Measurements from ENCODE around the gene ZFHX3. TPM values are rescaled to one million over a fixed set of nuclear protein-coding genes. Genes with fewer than 3 reads are reported as not detected.

Gene ZFHX3
- total RNA-seq, 1 donor from 2014 or later, result 3.9 TPM

DNA sequence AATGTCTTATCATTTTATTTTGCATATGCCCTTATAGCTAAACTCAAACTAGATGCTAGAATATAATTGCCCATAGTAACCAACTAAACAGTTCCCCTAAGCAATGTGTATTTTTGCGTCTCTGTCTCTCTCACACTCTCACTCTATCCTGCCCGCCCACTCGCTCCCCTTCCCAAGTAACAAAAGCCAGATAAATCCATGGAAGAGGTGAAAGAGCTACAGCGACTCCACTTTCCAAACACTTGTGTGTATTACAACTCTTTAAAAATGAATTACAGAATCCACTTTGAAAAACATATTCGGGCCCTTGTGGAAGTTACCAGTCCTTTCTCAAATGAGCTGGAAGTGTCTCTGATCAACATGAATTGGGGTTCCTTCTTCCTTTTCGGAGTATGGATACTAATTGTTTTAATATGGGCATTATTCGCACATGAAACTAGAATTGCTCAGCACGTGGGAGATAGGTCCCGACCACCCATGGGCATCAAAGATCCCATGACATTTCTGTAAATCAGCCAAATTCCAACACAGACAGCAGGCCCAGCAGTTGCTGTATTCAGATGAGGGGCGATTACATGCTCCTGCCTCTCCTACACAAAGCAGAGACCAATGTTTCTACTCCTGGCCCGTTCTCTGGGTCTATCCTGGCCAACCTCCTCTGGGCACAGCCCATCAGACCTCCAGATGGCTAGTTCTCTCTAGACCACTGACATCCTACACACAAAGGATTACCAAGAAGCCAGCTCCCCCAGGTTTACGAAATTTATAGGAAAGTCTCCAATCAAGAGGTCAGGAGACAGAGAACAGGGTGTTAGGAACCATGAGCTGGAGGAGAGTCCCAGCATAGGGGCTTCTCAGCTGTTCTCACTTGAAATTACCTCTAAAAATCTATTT, 121.5 kb downstream of the ZFHX3 start:
- ATAC-seq, result no peak

DNA sequence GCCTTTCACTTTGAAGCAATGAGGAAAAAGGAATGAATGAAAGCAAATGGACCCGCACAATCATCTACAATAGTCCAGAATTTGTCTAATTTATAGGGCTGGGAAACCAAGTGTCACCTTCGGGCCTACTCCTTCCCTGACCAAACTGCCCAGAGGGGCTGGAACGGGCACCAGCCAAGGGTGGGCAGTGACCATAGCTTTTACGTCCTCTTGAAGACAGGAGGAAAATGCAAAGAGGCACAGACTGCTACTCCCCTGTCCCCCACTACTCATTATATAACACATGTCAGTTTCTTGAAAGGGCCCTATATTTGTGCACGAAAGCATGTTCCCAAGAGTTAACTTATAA, 122.3 kb downstream of the ZFHX3 start:
- ATAC-seq, result no peak

DNA sequence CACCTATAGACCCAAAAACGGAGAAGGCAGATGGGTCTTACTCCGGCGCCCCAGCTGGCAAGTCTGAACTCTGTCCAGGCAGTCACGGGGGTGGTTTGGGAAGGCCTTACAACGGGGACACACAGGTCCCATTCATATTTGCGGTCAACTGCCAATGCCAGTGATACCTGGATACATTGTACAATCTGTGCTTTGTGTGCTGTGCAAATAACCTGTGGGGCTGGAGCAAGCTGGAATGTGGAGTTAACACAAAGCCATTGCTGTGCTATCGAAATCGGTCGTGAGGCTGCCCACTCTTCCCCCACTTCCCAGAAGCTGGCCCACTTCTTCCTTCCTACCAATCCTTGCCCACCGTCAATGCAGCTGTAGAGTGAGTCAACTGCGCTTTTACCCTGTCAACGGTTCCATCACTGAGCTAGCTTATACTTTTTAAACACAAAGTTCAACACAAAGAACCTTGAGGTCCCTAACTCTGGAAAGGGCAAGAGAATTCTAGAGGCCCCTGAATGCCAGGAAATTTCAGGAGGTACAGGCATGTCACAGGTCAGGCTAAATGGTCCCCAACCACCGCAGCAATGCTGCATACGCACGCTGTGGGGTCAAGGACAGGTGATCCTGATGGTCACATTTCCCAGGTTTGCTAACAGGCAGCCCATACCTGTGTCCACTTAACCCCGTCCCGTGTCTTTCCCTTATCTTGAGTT, 122.8 kb downstream of the ZFHX3 start:
- no peak for ATAC-seq

DNA sequence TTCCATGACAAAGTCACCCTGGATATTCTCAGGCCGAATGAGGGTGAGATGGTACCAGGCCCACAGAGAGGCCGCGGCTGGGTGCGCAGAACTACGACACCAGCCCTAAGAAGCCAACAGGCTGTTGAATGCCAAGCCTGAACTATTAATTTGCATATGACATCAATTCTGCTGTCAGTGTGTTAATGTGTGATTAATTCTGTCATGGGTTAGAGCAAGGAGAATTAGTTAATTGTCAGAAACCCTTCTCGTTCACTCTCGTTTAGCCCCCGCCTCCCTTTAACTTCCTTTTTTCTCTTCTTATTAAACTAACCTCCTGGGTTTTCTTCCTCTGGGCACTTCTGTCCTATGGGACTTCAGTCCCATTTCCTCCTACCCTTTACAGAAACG, 123.4 kb downstream of the ZFHX3 start:
- no peak for ATAC-seq

DNA sequence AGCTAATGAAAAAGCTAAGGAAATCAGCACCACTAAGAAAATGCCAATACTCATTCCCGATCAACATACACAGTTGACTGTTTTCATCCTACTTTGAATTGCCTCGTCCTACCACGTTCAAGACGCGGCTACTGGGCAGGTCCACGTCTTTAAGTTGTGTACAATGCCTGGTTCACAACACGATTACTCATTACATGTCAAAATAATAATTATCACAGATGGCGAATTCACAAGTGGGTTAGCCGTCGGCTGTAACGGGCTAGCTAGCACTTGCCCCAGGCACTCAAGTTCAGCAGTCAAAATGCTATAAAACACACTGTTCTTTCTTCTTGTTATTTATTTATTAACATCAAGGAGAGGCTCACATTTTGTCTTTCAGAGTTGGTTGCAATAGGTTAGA, 124.2 kb downstream of the ZFHX3 start:
- ATAC-seq, result no peak

DNA sequence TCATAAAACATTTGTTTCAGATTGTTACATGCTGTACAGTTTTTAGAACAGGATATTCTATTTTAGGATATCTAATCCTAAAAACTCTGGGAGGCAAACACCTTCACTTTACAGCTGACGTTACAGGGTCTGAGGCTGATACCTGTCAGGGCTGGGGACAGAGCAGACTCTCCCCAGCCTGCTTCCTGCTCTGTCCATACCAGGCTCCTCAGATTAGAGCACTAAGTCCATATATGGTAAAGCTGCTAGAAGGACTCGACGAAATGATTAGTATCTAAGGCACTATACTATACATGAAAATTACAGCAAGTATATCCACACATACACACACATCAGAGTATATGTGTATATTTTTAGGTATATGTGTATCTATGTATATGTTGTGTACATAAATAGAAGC, 125.2 kb downstream of the ZFHX3 start:
- no peak for ATAC-seq

DNA sequence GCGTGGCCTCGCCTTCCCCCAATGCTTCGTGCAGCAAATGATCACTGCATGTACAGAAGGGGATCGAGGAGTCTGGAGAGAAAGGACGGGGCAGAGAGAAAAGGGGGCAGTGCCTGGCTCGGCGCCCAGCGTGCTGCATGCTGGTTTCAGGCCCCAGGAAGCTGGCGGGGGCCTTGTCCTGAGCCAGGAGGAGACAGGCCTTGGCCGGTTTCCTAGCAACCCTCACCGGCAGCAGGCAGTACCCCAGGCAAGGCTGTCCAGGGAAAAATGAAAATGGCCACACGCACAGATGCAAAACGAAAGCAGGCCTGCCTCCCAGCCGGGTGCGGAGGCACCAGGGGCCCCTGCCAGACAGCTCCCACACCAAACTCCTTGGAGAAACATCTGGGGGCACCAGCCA, 126.3 kb downstream of the ZFHX3 start:
- ATAC-seq, result no peak

DNA sequence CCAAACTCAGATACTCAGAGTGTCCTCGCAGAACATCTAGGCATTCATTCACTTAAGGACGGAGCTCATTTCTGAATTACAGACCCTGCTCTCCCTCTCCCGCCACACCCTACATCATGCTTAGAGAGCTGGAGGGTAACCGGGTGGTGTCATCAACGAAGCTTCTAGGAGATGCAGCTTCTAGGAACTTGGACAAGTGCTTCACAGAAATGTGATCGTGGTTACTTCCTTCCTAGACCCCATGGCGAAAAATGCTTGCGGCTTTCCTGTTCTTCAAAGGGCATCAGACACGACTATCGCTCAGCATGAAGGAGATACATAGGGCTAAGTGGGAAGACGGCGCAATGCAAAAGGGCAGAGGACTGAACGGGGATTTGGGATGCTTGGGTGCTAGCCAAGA, 126.8 kb downstream of the ZFHX3 start:
- ATAC-seq, result no peak

DNA sequence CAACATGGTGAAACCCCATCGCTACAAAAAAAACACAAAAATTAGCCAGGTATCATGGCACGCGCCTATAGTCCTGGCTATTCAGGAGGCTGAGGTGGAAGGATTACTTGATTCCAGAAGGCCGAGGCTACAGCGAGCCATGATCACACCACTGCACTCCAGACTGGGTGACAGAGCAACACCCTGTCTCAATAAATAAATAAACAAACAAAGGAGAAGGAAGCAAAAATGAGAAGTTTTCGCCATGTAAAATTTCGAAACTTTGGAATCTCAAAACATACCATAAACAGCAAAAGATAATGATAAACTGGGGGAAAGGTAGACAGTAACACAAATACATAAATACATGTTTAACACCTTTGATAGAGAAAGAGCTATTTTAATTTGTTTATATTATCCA, 130.9 kb downstream of the ZFHX3 start:
- ATAC-seq, result no peak

DNA sequence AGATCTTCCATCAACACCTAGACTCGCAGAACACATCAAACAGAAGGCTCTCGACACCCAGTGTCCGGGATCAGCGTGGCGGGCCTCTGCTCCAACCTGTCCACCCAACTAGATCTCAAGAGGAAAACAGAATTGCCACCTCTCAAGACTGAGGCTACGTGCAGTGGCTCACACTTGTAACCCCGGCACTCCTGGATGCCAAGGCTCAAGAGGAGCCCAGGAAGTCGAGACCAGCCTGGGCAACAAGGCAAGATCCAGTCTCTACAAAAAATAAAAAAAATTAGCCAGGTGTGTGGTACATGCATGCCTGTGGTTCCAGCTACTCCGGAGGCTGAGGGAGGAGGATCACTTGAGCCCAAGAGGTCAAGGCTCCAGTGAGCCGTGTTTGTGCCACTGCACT, 132.6 kb downstream of the ZFHX3 start:
- ATAC-seq, result no peak

DNA sequence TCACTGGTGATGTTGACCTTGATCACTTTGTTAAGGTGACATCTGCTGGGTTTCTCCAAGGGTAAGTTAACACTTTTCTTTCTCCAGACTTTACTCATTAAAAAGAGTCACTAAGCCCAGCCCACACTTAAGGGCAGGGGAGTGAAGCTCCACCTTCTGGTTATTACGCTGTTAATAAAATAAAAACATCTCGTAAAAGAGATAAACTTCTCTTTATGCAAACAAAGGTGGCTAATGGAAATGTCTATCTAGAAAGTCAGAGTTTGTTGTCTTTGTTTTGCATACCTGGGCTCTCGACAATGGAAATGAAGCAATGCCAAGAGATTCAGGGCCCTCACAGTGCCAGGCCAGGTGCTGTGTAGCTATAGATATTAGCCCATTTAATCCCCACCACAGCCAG, 134.4 kb downstream of the ZFHX3 start:
- no peak for ATAC-seq

DNA sequence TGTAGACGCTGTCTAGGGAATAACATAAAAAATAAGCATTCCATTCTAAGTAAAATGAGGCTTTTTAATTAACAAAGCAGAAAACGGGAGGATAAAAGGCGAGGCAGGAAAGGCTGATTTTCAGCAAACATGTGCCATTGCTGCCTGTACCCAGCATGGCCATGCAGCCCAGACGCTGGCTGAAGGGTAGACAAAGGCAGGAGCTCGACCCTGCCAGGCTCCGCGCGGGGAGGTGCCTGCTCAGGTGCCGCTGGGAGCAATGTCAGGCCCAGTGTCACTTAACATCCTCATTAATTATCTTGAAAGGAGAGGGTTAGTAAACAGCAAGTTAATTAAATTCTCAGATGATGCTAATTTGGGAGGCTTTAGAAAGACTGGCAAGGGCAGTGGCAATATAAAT, 136.0 kb downstream of the ZFHX3 start:
- no peak for ATAC-seq

DNA sequence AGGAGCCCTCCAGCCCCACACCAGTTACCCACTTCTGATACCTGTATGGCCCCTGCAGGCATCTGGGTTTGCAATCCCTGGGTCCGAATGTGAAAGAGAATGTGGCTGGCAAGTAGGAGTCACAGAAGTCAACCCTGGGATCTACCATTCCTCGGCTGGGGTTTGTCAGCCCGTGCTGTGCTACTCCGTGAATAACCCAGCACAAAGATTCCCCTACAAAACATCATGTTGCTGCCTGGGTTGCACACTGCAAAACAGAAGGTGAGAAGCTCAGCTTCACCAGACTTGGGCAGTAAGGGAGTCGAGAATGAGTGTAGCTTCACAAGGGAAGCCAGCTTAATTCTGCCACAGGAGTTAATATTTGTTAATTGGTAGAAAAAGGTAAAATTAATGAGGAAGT, 137.1 kb downstream of the ZFHX3 start:
- ATAC-seq, result no peak

DNA sequence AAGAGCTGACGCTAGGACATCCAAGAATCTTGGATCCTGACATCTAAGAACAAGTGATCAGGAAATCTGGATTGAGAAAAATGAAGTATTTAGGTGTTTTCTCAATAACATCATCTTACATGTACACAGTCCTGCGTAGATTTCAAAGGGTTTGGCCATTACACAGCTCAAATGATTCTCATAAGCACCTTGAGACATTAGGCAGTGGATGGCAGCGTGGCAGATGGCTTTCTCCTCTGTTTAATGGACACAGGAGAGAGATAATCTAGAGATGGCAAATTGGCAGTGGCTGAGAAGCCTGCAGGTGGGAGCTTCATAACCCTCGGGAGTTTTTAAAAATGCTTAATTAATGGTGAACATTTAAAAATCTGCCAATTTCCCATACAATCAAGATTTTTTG, 137.5 kb downstream of the ZFHX3 start:
- no peak for ATAC-seq

DNA sequence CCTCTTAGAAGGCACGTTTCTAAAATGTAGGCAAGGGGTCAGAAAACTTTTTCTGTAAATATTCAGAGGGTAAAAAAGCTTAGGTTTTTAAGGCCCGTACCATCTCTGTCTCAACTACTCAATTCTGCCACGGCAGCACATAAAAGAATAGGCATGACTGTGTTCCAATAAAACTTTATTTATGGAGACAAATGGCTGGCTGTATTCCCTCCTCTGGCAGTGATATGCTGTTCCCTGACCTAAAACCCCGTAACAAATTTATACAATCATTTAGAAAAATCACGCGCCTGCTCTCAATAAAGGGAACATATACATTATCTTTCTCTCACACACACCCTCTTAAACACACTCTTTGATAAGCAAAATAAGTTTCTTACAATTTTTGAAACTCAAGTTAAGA, 138.7 kb downstream of the ZFHX3 start:
- no peak for ATAC-seq

DNA sequence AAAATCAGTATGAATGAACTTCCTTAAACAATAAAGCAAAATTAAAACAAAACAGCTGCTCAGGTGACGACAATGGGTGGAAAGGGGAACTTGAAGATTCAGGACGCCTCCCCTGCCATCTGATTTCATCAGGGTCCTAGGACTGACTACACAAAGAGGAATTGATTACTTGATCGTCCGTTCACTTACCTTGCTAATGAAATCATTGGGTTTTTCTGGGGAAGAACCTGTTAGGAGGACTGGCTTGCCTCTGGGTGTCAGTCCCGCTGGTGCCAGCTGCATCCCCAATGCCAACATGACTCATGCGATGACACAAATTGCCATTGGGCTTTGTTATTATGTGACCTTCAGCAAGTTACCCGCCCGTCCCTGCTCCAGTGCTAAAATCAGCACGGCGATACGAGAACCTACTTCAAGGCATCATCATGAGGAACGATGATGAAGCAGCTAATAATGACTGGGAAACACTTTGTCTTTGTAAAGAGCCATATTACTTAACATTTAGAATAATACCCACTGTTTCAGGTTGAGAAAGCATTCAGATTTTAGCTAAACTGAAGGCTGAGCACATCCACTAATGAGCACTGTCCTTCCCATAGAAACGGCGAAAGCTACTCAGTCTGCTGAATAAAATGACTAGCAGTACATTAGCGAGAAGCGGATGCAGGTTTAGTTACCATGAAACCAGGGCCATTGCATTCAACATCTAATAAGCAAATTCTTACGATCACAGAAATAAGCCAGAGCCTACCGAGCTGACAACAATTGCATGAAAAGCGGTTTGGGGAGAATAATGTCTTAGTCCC, 139.4 kb downstream of the ZFHX3 start:
- no peak for ATAC-seq

DNA sequence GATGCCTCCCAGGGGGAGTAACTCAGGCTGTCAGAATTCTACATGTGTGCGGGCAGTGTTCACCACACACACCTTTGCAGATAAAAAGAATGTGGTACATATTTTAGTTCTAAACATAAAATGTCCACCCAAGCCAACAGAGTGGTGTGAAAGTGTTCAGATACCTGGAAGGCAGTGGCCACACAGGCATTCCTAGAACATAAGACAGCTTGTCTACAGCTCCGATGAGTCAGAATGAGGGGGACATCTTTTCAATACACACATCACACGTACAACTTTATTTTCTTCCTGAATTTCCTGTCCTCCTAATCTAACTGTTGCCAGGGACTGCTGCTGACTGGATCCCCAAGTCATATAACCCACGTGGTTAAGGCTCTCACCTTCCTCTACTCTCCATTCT, 142.3 kb downstream of the ZFHX3 start:
- no peak for ATAC-seq

DNA sequence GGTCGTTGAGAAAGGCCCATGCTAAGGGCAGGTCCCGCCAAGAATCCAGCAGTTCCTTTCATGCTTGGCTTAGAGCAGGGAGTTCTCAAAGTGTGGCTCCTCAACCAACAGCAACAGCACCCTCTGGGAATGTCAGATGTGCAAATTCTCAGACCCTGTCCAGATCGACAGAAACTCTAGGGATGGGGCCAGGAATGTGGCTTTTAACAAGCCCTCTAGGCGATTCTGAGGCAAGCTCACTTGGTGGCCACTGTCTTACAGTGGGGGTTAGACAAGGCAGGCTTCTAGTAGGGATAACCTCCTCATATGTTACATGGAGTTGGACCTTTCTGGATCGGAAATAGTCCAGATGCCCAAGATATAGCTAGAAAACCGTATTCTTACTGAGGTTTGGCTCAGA, 144.8 kb downstream of the ZFHX3 start:
- no peak for ATAC-seq

DNA sequence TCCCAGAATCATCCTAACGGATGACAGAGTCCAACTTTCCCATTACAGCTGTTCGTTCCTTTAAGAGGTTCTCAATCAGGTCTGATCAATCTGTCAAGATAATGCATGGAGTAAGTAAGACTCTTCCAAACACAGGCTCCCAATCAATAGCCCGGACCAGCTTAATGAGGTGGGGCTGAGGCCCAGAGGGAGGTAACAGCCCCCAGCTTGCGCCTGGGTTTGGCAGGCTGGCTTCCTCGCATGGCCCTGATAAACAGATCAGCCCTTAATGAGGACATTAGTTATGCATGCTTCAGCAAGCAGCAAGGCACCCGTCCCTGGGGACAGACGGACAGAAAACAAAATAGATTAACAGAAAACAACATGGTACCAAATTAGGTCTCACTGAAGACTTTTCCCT, 145.7 kb downstream of the ZFHX3 start:
- no peak for ATAC-seq

DNA sequence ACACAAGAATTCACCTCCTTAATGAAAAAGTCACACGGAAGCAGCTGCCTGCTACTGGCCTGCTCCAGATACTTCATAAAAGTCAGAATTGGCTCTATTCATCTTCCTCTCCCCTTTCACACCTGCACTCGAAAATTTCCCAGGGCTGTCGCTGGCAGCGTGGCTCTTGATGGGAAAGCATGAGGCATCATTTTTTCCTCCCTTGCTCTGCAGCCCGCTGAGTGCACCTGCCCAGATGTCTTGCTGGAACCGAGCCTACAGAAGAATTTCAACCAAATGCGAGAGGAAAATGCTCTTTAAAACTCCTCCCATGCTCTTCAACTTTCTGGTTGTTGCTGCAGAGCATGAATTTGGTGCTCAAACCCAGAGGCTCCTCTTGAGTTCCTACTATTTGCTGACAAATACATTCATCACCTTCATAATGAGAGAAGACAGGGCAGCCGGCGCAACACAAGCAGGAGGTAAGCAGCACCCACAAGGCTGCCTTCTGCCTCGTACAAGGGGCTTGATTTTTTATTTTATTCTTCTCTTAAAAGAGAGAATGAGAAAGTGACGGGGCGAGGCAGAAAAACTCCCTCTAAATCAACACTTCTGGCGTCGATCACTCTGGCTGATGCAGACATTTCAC, 146.8 kb downstream of the ZFHX3 start:
- ATAC-seq, result no peak

DNA sequence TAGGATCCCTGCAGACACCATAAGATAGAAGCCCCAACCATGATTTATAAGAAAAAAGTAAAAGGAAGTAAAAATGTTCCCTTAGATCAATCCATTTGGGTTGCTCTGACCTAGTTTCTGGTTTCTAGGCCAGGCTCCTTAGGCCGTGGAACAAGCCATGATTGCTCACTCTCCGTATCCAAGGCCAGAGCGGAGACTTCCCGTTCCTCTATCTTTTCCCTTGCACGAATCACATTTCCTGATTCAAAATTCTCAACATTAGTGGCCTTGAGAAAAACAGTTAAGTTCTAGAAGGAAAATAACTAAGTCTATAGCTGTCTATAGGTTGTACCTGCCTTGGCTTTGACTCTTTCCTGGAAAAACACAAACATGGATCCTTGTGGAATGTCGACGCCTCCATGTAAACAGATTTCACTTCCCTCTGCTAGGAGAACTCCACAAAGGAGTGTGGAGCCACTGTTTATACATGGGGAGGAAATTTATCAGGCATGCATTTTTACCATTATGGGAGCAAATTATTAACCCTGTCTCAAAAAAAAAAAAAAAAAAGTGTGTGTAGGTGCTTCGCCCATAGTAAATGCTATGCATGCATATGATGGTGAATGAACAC, 149.6 kb downstream of the ZFHX3 start:
- ATAC-seq, result no peak

DNA sequence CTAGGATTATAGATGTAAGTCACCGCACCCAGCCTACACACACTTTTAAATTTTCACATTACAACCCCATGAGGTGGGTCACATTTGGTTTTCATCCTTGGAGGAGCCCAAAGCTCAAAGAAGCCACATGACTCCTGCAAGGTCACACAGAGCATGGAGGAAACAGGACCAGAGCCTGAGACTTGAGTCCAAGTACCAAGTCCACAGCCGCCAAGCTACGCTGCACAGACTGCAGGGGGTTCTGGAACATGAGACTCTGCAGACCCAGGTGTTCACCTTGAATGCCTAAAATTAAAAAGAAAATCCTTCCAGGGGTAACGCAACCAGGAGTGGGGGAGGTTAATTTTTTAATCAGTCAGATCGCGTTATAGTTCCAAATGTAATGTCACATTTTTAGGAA, 150.2 kb downstream of the ZFHX3 start:
- no peak for ATAC-seq

Data from esophagus mucosa (tissue), 1 donor.